Prostate gland (tissue), 2 donors: ENCODE data around the gene DOCK3. TPM values are rescaled to one million over a fixed set of nuclear protein-coding genes. Genes with fewer than 3 reads are reported as not detected.

Source experiments
- DNase-seq: peaks from one replicate; pipeline ENCODE4 v3.0.0-alpha.2; 2019; ENCODE audit warnings: low spot score
- H3K27ac ChIP-seq, 2 donors: fragments of 200-600 bp; sonication (generic); 2 replicates each; pipeline ENCODE4 v1.5.1; 2017 to 2019
- H3K27me3 ChIP-seq: fragments of 200-600 bp; sonication (generic); replicated peaks from 2 replicates; pipeline ENCODE4 v1.5.1; 2019; ENCODE audit not compliant: insufficient read depth
- H3K36me3 ChIP-seq, 2 donors: fragments of 200-600 bp; sonication (generic); 1 replicate in 1 of 2; 2 replicates in 1 of 2; pipeline versions ENCODE4 v1.5.1 to v1.8.1; 2017 to 2019
- H3K4me1 ChIP-seq: fragments of 200-600 bp; sonication (generic); replicated peaks from 2 replicates; pipeline ENCODE4 v1.5.1; 2019
- H3K4me3 ChIP-seq, 2 donors: fragments of 200-600 bp; sonication (generic); 2 replicates each; pipeline ENCODE4 v1.5.1; 2017 to 2019
- H3K9me3 ChIP-seq: fragments of 200-600 bp; sonication (generic); 2 replicates; pipeline ENCODE4 v1.5.1; 2017
- POLR2A ChIP-seq: fragments of 450-650 bp; IDR thresholded peaks from one replicate; pipeline ENCODE4 v1.6.1; 2016; ENCODE audit warnings: antibody characterized with exemption, mild to moderate bottlenecking
- POLR2AphosphoS5 ChIP-seq: sonication (generic); formaldehyde crosslinking; IDR thresholded peaks from one replicate; pipeline ENCODE4 v1.6.1; 2017; ENCODE audit warnings: antibody characterized with exemption
- WGBS: methylation state at CpG from one replicate; pipeline ENCODE4 v1.1.5; 2018; 5-methylcytosine and 5-hydroxymethylcytosine counted together
- intact Hi-C: fragments of 100-400 bp; cut with DNase I; formaldehyde crosslinking; loops from one replicate; pipeline ENCODE4 v1.14.2; 2022
- total RNA-seq, 2 donors: library from RNA; depleted of rRNA; stranded (reverse); fragments of >200 nt; gene quantifications; one replicate each; pipeline ENCODE4 v1.1.0, GENCODE V29; 2016
- TF ChIP-seq, protein P1 (sequence below), 4 experiments: fragments of 200-600 bp in 2 of 4; fragments of 450-650 bp in 2 of 4; sonication (generic) in 2 of 4; IDR thresholded peaks; 1 replicate in 3 of 4; 2 replicates in 1 of 4; pipeline ENCODE4 v1.5.1; 2016 to 2019; ENCODE audit warnings: antibody characterized with exemption in 4 of 4, mild to moderate bottlenecking in 2 of 4, moderate library complexity in 2 of 4

Gene DOCK3
- total RNA-seq, 2 donors from 2014 or later: 0.36 to 6.3 TPM

DNA sequence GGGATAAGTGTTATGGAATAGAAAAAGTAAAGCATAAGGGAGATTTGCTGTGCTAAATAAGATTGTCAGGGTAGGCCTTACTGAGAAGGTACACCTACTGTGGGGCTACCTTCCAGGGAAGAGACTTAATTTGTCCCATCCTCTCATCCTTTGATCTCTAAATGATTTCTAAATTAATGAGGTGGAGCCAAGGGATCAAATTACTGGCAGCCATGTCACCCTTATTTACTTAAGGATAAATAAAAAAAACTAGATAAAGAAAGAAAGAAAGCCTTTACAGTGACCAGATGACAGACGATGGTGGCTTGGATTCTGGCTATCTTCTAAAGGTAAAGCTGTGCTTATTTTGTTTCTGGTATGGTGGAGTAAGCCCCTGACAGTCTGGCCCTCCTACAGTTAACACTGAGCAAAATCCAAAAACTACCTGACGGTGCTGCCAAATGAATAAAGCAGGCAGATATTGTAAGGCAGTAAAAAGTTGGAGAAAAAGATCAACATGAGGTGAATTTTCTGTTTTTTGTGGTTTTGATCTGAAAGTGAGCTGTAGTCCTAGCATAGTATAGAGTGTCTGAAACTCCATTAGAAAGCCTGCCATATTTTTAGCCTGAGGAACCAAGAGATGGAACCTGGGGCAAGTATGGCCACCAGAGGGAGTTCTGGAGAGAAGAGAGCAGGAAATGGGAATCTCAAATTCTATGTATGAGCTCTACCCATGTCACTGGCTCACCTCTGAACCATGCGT lies 425.2 kb downstream of the DOCK3 start:
- WGBS: 56% methylated on average over 3 of the region's 3 CpGs
- H3K36me3 ChIP-seq: no peaks in the 10 kb centered on the region
- no peak overlapping the region for H3K27ac ChIP-seq
- H3K27me3 ChIP-seq: no peaks in the 10 kb centered on the region
- no peak overlapping the region for H3K4me3 ChIP-seq
- peak; percentile 45 for DNase-seq
- TF ChIP-seq POLR2A (no peak), POLR2AphosphoS5 (peak; percentile 13)
- TF ChIP-seq, protein P1, sequence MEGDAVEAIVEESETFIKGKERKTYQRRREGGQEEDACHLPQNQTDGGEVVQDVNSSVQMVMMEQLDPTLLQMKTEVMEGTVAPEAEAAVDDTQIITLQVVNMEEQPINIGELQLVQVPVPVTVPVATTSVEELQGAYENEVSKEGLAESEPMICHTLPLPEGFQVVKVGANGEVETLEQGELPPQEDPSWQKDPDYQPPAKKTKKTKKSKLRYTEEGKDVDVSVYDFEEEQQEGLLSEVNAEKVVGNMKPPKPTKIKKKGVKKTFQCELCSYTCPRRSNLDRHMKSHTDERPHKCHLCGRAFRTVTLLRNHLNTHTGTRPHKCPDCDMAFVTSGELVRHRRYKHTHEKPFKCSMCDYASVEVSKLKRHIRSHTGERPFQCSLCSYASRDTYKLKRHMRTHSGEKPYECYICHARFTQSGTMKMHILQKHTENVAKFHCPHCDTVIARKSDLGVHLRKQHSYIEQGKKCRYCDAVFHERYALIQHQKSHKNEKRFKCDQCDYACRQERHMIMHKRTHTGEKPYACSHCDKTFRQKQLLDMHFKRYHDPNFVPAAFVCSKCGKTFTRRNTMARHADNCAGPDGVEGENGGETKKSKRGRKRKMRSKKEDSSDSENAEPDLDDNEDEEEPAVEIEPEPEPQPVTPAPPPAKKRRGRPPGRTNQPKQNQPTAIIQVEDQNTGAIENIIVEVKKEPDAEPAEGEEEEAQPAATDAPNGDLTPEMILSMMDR (IDR thresholded peaks at IDR 0.05): peak; percentile 21 to 70 (median 53)
- H3K9me3 ChIP-seq: no peaks in the 10 kb centered on the region
- intact Hi-C loops: loop anchor here (5.0 kb wide), 1 partner anchor 272 kb away; no protein-coding TSS in a partner anchor
- no peaks in the 10 kb centered on the region for H3K4me1 ChIP-seq

DNA sequence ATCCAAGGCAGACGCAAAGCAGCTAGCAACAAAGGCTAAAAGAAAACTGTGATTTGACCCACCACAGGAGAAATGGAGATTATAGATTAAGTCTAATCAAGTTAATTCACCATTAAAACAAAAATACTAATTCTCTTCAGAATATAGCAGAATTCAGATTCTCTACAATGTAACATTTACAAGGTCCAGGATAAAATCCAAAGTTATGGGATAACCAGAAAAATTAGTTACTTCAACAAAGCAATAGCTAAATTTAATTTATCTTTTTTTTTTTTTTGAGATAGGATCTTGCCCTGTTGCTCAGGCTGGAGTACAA lies 425.8 kb downstream of the DOCK3 start:
- no peaks in the 10 kb centered on the region for H3K9me3 ChIP-seq
- no peak overlapping the region for H3K4me3 ChIP-seq
- no peaks in the 10 kb centered on the region for H3K27me3 ChIP-seq
- H3K36me3 ChIP-seq: no peaks in the 10 kb centered on the region
- intact Hi-C loops: loop anchor here (5.0 kb wide), 1 partner anchor 272 kb away; no protein-coding TSS in a partner anchor
- DNase-seq: no peak
- TF ChIP-seq, protein P1 (IDR thresholded peaks at IDR 0.05): no peak
- no peak for TF ChIP-seq POLR2A
- TF ChIP-seq POLR2AphosphoS5: no peak
- no peak overlapping the region for H3K27ac ChIP-seq
- no peaks in the 10 kb centered on the region for H3K4me1 ChIP-seq
- 76% methylated on average over 1 of the region's 1 CpG for WGBS

DNA sequence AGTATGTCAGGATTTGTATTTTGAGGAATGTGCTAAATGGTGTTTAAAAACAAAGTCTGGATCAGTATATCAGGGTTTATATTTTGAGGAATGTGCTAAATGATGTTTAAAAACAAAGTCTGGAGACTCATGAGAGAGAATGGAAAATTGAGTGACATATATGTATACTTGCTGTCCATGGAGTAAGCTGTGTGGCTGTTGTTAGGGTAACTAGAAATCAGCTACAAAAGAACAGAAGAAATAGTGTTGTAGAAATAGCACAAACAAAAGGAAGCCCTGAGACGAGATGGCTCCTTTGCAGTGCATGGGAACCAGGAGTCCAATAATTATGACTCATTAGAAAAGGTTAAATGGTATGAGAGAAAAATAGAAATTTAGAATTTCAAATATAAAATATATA lies 427.7 kb downstream of the DOCK3 start:
- Histone ChIP-seq H3K27ac (no peak overlapping the region), H3K9me3 (no peaks in the 10 kb centered on the region), H3K4me3 (no peak overlapping the region), H3K4me1 (no peaks in the 10 kb centered on the region), H3K27me3 (no peaks in the 10 kb centered on the region), H3K36me3 (no peaks in the 10 kb centered on the region)
- 61% methylated on average over 1 of the region's 1 CpG for WGBS
- no peak for TF ChIP-seq POLR2A
- no peak for TF ChIP-seq POLR2AphosphoS5
- TF ChIP-seq, protein P1 (IDR thresholded peaks at IDR 0.05): no peak
- no peak for DNase-seq
- intact Hi-C loops: loop anchor here (5.0 kb wide), 1 partner anchor 270 kb away; no protein-coding TSS in a partner anchor

DNA sequence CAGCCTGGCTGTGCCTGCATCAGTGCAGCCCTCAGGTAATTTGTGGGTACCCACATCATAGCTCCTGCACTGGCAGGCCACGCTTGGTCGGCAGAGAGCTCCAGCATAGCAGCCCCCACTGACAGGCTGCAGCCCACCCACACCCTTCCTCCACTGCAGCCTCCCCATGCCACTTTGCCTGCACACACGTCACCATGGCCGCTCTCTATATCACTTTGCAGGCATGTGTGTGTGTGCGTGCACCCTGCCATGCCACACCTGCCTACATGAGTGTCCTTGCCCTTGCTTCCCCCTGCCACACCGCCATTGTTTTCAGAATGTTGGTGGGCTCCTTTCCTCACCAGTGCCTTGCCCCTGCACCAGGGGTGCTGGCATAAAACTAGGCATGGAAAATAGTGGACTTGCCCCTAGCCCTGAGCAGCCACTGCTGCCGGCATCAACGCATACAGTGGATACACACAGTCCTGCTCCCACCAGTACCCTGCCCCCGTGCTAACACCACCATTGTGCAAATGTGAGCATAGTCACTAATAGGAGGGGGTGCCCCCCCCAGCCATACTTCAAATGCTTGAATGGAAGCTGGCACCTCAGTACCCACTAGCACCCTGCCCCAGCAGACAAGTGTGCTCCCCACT lies 431.6 kb downstream of the DOCK3 start:
- no peaks in the 10 kb centered on the region for H3K36me3 ChIP-seq
- 96% methylated on average over 9 of the region's 9 CpGs for WGBS
- H3K4me3 ChIP-seq: no peak overlapping the region
- TF ChIP-seq, protein P1 (IDR thresholded peaks at IDR 0.05): no peak
- TF ChIP-seq POLR2A (no peak), POLR2AphosphoS5 (no peak)
- no peak overlapping the region for H3K27ac ChIP-seq
- no peaks in the 10 kb centered on the region for H3K4me1 ChIP-seq
- H3K9me3 ChIP-seq: no peaks in the 10 kb centered on the region
- DNase-seq: no peak
- intact Hi-C loops: no loop called here
- no peaks in the 10 kb centered on the region for H3K27me3 ChIP-seq
